ENCODE data around the gene DSN1.

GRCh38 chr20:36791862-36792261, 18.3 kb upstream of the DSN1 start:
- no peak for TF ChIP-seq CEBPB (IDR thresholded peaks at IDR 0.05)
- TF ChIP-seq, protein P1, sequence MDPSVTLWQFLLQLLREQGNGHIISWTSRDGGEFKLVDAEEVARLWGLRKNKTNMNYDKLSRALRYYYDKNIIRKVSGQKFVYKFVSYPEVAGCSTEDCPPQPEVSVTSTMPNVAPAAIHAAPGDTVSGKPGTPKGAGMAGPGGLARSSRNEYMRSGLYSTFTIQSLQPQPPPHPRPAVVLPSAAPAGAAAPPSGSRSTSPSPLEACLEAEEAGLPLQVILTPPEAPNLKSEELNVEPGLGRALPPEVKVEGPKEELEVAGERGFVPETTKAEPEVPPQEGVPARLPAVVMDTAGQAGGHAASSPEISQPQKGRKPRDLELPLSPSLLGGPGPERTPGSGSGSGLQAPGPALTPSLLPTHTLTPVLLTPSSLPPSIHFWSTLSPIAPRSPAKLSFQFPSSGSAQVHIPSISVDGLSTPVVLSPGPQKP (IDR thresholded peaks at IDR 0.05; ENCODE audit: low read depth, low read length): no peak
- TF ChIP-seq, protein P2, sequence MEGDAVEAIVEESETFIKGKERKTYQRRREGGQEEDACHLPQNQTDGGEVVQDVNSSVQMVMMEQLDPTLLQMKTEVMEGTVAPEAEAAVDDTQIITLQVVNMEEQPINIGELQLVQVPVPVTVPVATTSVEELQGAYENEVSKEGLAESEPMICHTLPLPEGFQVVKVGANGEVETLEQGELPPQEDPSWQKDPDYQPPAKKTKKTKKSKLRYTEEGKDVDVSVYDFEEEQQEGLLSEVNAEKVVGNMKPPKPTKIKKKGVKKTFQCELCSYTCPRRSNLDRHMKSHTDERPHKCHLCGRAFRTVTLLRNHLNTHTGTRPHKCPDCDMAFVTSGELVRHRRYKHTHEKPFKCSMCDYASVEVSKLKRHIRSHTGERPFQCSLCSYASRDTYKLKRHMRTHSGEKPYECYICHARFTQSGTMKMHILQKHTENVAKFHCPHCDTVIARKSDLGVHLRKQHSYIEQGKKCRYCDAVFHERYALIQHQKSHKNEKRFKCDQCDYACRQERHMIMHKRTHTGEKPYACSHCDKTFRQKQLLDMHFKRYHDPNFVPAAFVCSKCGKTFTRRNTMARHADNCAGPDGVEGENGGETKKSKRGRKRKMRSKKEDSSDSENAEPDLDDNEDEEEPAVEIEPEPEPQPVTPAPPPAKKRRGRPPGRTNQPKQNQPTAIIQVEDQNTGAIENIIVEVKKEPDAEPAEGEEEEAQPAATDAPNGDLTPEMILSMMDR (IDR thresholded peaks at IDR 0.05): no peak
- TF ChIP-seq USF2 (IDR thresholded peaks at IDR 0.05): no peak
- no peak for TF ChIP-seq POLR2A (IDR thresholded peaks at IDR 0.05; ENCODE audit: low read length)
- no peak for TF ChIP-seq JUN (IDR thresholded peaks at IDR 0.05)
- TF ChIP-seq, protein P3, sequence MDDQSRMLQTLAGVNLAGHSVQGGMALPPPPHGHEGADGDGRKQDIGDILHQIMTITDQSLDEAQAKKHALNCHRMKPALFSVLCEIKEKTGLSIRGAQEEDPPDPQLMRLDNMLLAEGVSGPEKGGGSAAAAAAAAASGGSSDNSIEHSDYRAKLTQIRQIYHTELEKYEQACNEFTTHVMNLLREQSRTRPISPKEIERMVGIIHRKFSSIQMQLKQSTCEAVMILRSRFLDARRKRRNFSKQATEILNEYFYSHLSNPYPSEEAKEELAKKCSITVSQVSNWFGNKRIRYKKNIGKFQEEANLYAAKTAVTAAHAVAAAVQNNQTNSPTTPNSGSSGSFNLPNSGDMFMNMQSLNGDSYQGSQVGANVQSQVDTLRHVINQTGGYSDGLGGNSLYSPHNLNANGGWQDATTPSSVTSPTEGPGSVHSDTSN (IDR thresholded peaks at IDR 0.05): no peak
- TF ChIP-seq SMC3 (IDR thresholded peaks at IDR 0.05): no peak
- no peak for TF ChIP-seq ZNF302 (CRISPR knock-in tag; IDR thresholded peaks at IDR 0.05)
- TF ChIP-seq CHD2 (IDR thresholded peaks at IDR 0.05; ENCODE audit: low read length, partially characterized antibody): no peak
